ENCODE measurements around the gene LONP1.
"Not testable (repeated sequence)": the region's sequence is repeated elsewhere in the genome, so short reads cannot be mapped to it uniquely, and the experiment has no call there.

LONP1 gene

DNA sequence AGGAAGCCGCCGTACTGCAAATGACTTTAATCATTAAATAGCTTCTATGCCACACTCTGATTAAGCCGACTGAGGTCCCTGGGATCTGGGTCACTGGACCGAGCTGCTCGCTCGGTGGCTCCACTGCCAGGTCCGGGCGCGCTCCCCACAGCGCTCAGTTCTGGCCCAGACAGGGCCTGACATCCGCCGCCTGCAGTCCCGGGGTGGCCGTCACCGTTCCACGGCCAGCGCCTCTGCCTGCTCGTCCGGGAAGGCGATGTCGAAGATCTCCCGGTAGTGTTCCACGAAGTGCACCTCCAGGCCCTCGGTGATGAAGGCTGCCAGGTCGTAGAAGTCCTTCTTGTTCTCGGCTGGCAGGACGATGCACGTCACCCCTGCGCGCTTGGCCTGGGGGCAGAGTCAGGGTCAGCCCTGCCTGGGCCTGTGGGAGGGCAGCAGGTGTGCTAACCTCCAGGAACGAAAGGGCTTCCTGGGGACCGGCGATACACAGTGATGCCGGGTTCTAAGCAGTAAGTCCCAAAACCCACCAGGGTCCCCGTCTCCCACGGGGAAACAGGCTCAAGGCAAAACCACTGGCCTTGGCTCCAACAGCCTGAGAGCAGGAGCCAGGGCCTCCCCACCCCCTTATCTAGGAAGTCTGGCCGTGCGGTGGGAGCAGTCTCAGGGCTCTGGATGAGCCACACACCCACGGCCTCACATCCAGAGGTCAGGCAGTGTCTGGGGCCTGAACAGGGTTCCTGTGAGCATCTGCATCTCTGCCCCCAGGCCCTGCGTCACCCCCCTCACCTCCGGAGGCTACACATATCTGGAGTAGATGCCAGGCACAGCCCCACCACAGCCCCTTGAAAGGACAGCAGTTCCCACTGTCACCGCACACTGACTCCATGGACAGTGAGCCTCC is 27.9 kb downstream of the LONP1 start:
- DNase-seq = no peak

DNA sequence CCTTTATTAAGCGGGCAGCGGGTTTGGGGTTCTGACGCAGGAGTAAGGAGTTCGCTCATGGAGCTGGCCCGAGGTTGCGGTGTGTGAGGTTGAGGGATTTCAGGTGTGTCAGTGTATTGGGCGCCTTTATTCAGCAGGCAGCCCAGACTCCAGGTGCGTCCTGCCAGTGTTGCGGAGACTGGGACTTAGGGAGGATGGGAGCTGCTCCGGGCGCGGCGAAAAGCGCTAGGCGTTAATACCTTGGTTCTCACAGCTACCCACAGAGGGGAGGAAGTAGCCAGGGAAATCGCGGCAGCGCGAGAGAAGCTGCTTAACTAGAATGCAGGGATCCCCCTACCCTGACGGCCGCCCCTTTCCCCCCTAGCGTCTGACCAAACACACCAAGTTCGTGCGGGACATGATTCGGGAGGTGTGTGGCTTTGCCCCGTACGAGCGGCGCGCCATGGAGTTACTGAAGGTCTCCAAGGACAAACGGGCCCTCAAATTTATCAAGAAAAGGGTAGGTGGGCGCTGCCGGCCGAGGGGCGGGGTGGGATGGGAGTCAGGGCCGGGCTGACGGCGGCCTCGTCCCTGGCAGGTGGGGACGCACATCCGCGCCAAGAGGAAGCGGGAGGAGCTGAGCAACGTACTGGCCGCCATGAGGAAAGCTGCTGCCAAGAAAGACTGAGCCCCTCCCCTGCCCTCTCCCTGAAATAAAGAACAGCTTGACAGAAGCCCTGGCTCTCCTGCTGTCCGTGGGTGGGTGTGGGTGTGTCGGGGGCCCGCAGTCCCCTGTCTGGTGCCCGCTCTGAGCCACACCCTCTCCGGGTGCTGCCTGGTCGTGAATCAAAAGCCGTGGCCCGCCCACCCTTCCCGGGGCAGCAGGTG is 28.8 kb downstream of the LONP1 start:
- no peak for DNase-seq

DNA sequence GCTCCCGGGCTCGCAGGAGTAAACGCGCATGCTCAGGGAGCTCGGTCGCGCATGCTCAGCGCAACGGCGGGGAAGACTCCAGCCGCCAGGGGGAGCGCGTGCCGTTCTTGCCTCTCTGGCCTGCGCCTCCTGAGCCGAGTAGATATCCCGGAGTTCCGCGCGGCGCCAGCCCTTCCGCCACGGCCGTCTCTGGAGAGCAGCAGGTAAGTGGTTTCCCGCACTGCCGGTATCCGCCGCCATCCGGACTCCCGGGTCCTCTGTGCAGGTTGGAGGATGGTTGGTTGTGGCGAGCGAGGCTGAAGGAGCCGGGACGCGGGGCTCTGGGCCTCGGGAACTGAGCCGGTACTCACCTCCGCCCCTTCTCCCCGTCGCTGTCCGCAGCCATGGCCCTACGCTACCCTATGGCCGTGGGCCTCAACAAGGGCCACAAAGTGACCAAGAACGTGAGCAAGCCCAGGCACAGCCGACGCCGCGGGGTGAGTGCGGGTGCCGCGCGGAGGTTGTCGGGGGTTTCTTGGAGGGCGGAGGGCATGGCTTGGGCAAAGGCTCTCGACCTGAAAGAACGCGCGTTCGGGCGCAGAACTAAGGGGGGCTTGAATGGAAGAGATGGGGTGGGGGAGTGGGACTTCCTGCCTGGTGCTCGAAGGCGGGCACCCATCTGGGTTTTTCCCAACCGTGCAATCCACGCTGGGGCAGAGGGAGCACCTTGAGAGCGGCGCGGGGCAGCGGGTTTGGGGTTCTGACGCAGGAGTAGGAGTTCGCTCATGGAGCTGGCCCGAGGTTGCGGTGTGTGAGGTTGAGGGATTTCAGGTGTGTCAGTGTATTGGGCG is 29.6 kb downstream of the LONP1 start, which contains the start of gene RPL36:
Gene RPL36, plus strand, starts transcription at position 171 of the 830 bp plus-strand sequence. Its CDS starts 213 bp downstream, at position 384.
- peak; percentile 98 for DNase-seq

- DNase-seq = not testable (repeated sequence)
These were observed 31.6 kb downstream of the LONP1 start for GRCh38 chr19:5688262-5688881.

- DNase-seq = no peak
These were observed 32.4 kb downstream of the LONP1 start for GRCh38 chr19:5687360-5688198.

GRCh38 chr19:5686647-5687359 is 33.1 kb downstream of the LONP1 start:
- peak; percentile 99 for DNase-seq

GRCh38 chr19:5686326-5686646 is 33.7 kb downstream of the LONP1 start:
- no peak for DNase-seq

DNA sequence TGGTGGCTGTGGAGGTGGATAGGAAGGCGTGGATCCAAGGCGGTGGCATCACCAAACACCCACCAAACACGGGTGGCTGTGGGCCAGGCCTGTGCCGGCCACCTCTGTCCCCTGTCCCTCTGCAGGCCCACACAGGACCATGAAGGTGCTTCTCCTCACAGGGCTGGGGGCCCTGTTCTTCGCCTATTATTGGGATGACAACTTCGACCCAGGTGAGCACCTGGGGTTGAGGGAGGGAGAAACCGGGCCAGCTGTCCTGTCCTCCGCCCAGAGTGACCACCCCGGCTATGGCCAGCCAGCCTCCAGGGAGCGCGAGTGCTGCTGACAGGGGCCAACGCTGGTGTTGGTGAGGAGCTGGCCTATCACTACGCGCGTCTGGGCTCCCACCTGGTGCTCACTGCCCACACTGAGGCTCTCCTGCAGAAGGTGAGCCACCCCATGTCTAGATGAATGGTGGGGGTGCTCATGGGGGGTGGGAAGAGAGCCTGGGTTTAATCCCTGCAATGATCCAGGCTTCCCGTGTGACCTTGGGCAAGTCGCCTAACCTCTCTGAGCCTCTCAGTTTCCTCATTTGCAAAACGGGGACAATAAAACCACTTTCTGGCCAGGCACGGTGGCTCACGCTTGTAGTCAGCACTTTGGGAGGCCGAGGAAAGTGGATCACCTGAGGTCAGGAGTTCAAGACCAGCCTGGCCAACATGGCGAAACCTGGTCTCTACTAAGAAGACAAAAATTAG is 35.1 kb downstream of the LONP1 start:
- DNase-seq = no peak

- no peak for DNase-seq
These were observed 36.6 kb downstream of the LONP1 start for GRCh38 chr19:5683177-5683886.

- DNase-seq = no peak
These were observed 37.9 kb downstream of the LONP1 start for GRCh38 chr19:5682107-5682482.

DNA sequence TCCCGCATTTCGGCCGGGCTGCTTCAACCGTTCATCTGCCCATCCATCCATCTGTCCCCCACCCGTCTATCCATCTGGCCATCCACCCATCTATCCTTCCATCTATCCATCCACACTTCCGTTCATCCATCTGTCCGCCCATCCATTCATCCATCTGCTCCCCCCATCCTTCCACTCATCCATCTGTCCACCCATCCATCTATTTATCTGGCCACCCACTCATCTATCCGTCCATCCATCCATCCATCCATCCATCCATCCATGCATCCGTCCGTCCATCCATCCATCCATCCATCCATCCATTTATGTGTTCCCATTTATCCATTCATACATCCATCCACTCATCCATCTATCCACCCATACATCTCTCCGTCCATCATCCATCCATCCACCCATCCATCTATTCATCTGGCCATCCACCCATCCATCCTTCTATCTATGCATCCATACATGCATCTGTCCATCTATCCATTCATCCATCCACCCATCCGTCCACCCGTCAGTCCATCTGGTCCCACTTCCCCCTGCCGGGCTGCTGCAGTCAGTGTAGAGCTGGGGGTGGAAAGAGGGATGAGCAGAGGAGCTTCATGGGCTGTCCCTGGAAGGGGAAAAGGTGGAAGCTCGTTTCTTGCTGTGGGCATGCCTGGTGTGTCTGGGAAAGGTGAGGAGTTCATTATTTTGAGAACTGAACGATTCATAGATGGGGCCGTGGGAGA is 38.4 kb downstream of the LONP1 start:
- DNase-seq = no peak

GRCh38 chr19:5680437-5681368 is 39.2 kb downstream of the LONP1 start, which contains the start of the genes HSD11B1L and MICOS13:
Gene HSD11B1L (plus strand): TSS chr19:5681027. CDS start chr19:5684833, 3,806 bp downstream.
Gene MICOS13 (minus strand): TSS chr19:5680516. CDS start chr19:5680486, 30 bp downstream.
- peak; percentile 99 for DNase-seq

DNA sequence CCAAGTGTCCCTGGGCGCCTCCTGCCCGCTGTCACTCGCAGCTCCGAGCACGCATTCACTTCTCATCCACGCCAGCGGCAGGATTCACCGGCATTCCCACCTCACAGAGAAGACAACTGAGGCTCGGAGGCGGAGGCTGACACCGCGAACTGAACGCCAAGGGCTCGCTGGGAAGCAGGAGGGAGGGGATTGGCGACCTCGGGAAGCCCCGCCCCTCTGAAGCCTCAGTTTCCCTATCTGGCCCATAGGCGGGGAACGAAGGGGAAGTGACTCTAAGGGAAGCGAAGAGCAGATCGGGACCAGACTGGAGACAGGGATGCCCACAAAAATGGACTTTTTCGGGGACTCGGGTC is 39.9 kb downstream of the LONP1 start:
- DNase-seq = peak; percentile 67

DNA sequence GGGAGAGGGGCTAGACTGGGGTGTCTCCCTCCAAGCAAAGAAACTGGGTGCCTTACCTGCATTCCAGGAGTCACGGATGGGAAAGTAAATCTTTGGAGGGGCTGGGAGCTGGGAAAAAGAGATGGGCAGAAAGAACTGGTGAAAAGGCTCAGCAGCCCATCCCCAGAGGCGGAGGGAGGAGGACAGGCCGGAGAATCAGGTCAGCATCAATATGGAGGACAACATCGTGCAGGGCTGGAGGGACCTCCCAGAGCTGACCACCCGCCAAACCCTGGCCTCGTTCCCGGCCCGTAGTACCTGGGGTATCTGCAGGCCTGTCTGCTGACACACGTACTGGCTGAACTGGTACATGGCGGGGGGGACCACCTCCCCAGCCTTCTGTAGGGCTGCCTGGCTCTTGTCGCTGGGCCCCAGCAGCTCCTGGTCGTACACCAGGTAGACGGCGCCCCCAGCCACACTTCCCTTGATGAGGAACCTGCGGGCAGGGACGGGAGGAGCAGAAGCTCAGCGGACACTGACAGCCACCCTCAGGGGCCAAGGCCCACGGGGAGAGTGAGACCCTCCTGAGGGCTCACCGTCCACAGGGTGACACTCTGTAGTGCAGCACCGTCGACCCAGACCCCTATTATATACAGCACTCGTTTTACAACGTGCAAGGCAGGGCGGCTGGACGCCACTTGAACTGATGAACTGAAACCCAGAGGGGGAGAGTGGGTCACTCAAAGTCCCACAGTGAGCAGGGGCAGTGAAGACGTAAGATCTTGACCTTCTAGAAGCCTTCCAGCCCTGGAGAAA is 40.5 kb downstream of the LONP1 start:
- no peak for DNase-seq

GRCh38 chr19:5678071-5678718 is 41.8 kb downstream of the LONP1 start:
- DNase-seq = no peak

GRCh38 chr19:5677580-5677979 is 42.4 kb downstream of the LONP1 start:
- no peak for DNase-seq
